Mesothelial cell of epicardium (in vitro differentiated cells): ENCODE measurements around the gene LCE2D. TPM values are rescaled to one million over a fixed set of nuclear protein-coding genes. Genes with fewer than 3 reads are reported as not detected.

Experiments
- DNase-seq, 2 experiments: peaks; one replicate each; pipeline ENCODE4 v3.0.0; 2021; ENCODE audit warnings: low spot score in 2 of 2; ENCODE audit not compliant: unreplicated experiment in 2 of 2
- H3K27ac Mint-ChIP-seq: 2 replicates; pipeline ENCODE4 v1.8.0; 2021; ENCODE audit warnings: mixed read lengths
- H3K27me3 Mint-ChIP-seq: 2 replicates; pipeline ENCODE4 v1.8.0; 2021; ENCODE audit warnings: low read depth, mixed read lengths
- H3K36me3 Mint-ChIP-seq: 2 replicates; pipeline ENCODE4 v1.8.0; 2021; ENCODE audit warnings: mixed read lengths
- H3K4me1 Mint-ChIP-seq: 2 replicates; pipeline ENCODE4 v1.8.0; 2021; ENCODE audit warnings: mixed read lengths
- H3K4me3 Mint-ChIP-seq: 2 replicates; pipeline ENCODE4 v1.8.0; 2021; ENCODE audit warnings: mild to moderate bottlenecking, moderate library complexity, mixed read lengths
- H3K9me3 Mint-ChIP-seq: 2 replicates; pipeline ENCODE4 v1.8.0; 2021; ENCODE audit warnings: mixed read lengths
- CTCF ChIP-seq: fragments of 200-600 bp; sonication (generic); IDR thresholded peaks from one replicate; pipeline ENCODE4 v1.5.0; 2021; ENCODE audit warnings: antibody characterized with exemption; ENCODE audit not compliant: unreplicated experiment
- total RNA-seq: library from RNA; stranded (reverse); gene quantifications from 3 replicates; pipeline ENCODE4 v1.2.1, GENCODE V29; 2021

LCE2D gene
- total RNA-seq, 1 donor from 2014 or later = not detected

- Mint-ChIP-seq H3K36me3 (no peaks in the 10 kb centered on the region), H3K27me3 (no peaks in the 10 kb centered on the region), H3K4me3 (no peak within 1 kb of the TSS), H3K9me3 (peaks cover 73% of the 10 kb centered on the region), H3K4me1 (no peaks in the 10 kb centered on the region), H3K27ac (no peak within 1 kb of the TSS)
- no peak for TF ChIP-seq CTCF
- no peak for DNase-seq
Measured at GRCh38 chr1:152697701-152698600, 34.8 kb downstream of the LCE2D start, which contains the start of gene LCE2A. Gene LCE2A, plus strand, starts transcription at chr1:152698345. Its CDS starts 557 bp downstream, at chr1:152698902.

- Mint-ChIP-seq H3K9me3 (peaks cover 76% of the 10 kb centered on the region), H3K36me3 (no peaks in the 10 kb centered on the region), H3K4me3 (no peak overlapping the region), H3K27me3 (no peaks in the 10 kb centered on the region), H3K4me1 (no peaks in the 10 kb centered on the region), H3K27ac (no peak overlapping the region)
- DNase-seq = no peak
- TF ChIP-seq CTCF = no peak
Measured at GRCh38 chr1:152699746-152700145, 36.6 kb downstream of the LCE2D start.

- peaks cover 73% of the 10 kb centered on the region for H3K9me3 Mint-ChIP-seq
- DNase-seq = no peak
- H3K27me3 Mint-ChIP-seq = no peaks in the 10 kb centered on the region
- H3K4me1 Mint-ChIP-seq = no peaks in the 10 kb centered on the region
- H3K36me3 Mint-ChIP-seq = no peaks in the 10 kb centered on the region
- no peak for TF ChIP-seq CTCF
- H3K4me3 Mint-ChIP-seq = no peak within 1 kb of the TSS
- H3K27ac Mint-ChIP-seq = no peak within 1 kb of the TSS
Measured at GRCh38 chr1:152707860-152708259, 44.7 kb downstream of the LCE2D start, which contains the start of gene LCE4A. Gene LCE4A, plus strand, starts transcription at chr1:152708160. Its CDS starts 916 bp downstream, at chr1:152709076.

Other genes with a start within 250 kb of the LCE2D start
- not detected in 3 replicates for gene CRNN, start 249.1 kb upstream of the LCE2D start, total RNA-seq
- not detected in 3 replicates for gene LCE5A, start 152.6 kb upstream of the LCE2D start, total RNA-seq
- not detected in 3 replicates for gene CRCT1, start 148.9 kb upstream of the LCE2D start, total RNA-seq
- not detected in 3 replicates for gene LCE3E, start 96.6 kb upstream of the LCE2D start, total RNA-seq
- gene LCE3D, start 82.9 kb upstream of the LCE2D start, total RNA-seq = not detected in 3 replicates
- not detected in 3 replicates for gene LCE3C, start 63.1 kb upstream of the LCE2D start, total RNA-seq
- not detected in 3 replicates for gene LCE3B, start 49.6 kb upstream of the LCE2D start, total RNA-seq
- gene LCE3A, start 40.3 kb upstream of the LCE2D start, total RNA-seq = not detected in 3 replicates
- gene LCE2C, start 11.9 kb downstream of the LCE2D start, total RNA-seq = not detected in 3 replicates
- not detected in 3 replicates for gene LCE2B, start 22.7 kb downstream of the LCE2D start, total RNA-seq
- not detected in 3 replicates for gene LCE2A, start 35.0 kb downstream of the LCE2D start, total RNA-seq
- not detected in 3 replicates for gene LCE4A, start 44.8 kb downstream of the LCE2D start, total RNA-seq
- gene KPRP, start 94.6 kb downstream of the LCE2D start, total RNA-seq = not detected in 3 replicates
- gene LCE1F, start 111.8 kb downstream of the LCE2D start, total RNA-seq = not detected in 3 replicates
- not detected in 3 replicates for gene LCE1E, start 122.9 kb downstream of the LCE2D start, total RNA-seq
- not detected in 3 replicates for gene LCE1D, start 133.3 kb downstream of the LCE2D start, total RNA-seq
- gene LCE1C, start 143.3 kb downstream of the LCE2D start, total RNA-seq = not detected in 3 replicates
- gene LCE1B, start 148.6 kb downstream of the LCE2D start, total RNA-seq = not detected in 3 replicates
- gene LCE1A, start 164.1 kb downstream of the LCE2D start, total RNA-seq = not detected in 3 replicates
- not detected in 3 replicates for gene LCE6A, start 179.5 kb downstream of the LCE2D start, total RNA-seq
- gene LCE7A, start 196.6 kb downstream of the LCE2D start, total RNA-seq = not detected in 3 replicates
- not detected in 3 replicates for gene SMCP, start 214.9 kb downstream of the LCE2D start, total RNA-seq
- gene IVL, start 245.2 kb downstream of the LCE2D start, total RNA-seq = 0.11 to 0.34 TPM (median 0.27 TPM) in 3 replicates